Measurements from ENCODE around the gene CCDC50. TPM values are rescaled to one million over a fixed set of nuclear protein-coding genes. Genes with fewer than 3 reads are reported as not detected.

The CCDC50 gene
- total RNA-seq, 4 donors from 2014 or later = 68.1 to 201 (median 106) TPM

GRCh38 chr3:191387441-191388077, 58.4 kb downstream of the CCDC50 start:
- DNase-seq = no peak
- no peaks in the 10 kb centered on the region for H3K27me3 ChIP-seq
- H3K4me1 ChIP-seq = no peaks in the 10 kb centered on the region
- TF ChIP-seq CTCF (IDR thresholded peaks at IDR 0.05) (no peak), POLR2A (IDR thresholded peaks at IDR 0.05) (no peak)
- no peak overlapping the region for H3K27ac ChIP-seq
- peaks cover 0 to 11% (median 0%) of the 10 kb centered on the region in 3 donors for H3K36me3 ChIP-seq
- no peaks in the 10 kb centered on the region for H3K9me3 ChIP-seq
- no peak overlapping the region for H3K4me3 ChIP-seq

GRCh38 chr3:191388823-191389222, 59.6 kb downstream of the CCDC50 start:
- Histone ChIP-seq H3K36me3 (peaks cover 0 to 12% (median 0%) of the 10 kb centered on the region in 3 donors), H3K9me3 (no peaks in the 10 kb centered on the region), H3K27ac (no peak overlapping the region), H3K27me3 (no peaks in the 10 kb centered on the region), H3K4me1 (no peaks in the 10 kb centered on the region), H3K4me3 (no peak overlapping the region)
- TF ChIP-seq CTCF (IDR thresholded peaks at IDR 0.05) (peak in 4 of 6 experiments; percentile 4 to 26 (median 16)), POLR2A (IDR thresholded peaks at IDR 0.05) (no peak)
- DNase-seq = no peak

GRCh38 chr3:191390580-191390979, 61.4 kb downstream of the CCDC50 start:
- Histone ChIP-seq H3K4me3 (no peak overlapping the region), H3K9me3 (no peaks in the 10 kb centered on the region), H3K27ac (no peak overlapping the region), H3K27me3 (no peaks in the 10 kb centered on the region), H3K36me3 (peaks cover 0 to 16% (median 0%) of the 10 kb centered on the region in 3 donors), H3K4me1 (no peaks in the 10 kb centered on the region)
- no peak for TF ChIP-seq POLR2A (IDR thresholded peaks at IDR 0.05)
- no peak for TF ChIP-seq CTCF (IDR thresholded peaks at IDR 0.05)
- DNase-seq = no peak

- no peak overlapping the region for H3K27ac ChIP-seq
- H3K36me3 ChIP-seq = peaks cover 0 to 16% (median 0%) of the 10 kb centered on the region in 3 donors
- H3K27me3 ChIP-seq = no peaks in the 10 kb centered on the region
- DNase-seq = no peak
- no peaks in the 10 kb centered on the region for H3K9me3 ChIP-seq
- H3K4me3 ChIP-seq = no peak overlapping the region
- no peaks in the 10 kb centered on the region for H3K4me1 ChIP-seq
- TF ChIP-seq CTCF (IDR thresholded peaks at IDR 0.05) = no peak
- TF ChIP-seq POLR2A (IDR thresholded peaks at IDR 0.05) = no peak
These were observed 62.9 kb downstream of the CCDC50 start for GRCh38 chr3:191391861-191392808.

GRCh38 chr3:191393146-191393545, 64.0 kb downstream of the CCDC50 start:
- no peak overlapping the region for H3K4me3 ChIP-seq
- H3K27me3 ChIP-seq = no peaks in the 10 kb centered on the region
- peaks cover 0 to 16% (median 0%) of the 10 kb centered on the region in 3 donors for H3K36me3 ChIP-seq
- H3K4me1 ChIP-seq = no peaks in the 10 kb centered on the region
- TF ChIP-seq POLR2A (IDR thresholded peaks at IDR 0.05) (no peak), CTCF (IDR thresholded peaks at IDR 0.05) (no peak)
- no peaks in the 10 kb centered on the region for H3K9me3 ChIP-seq
- DNase-seq = no peak
- H3K27ac ChIP-seq = no peak overlapping the region
